GM19324 (cell line): ENCODE measurements around the gene EPHA2.
"Not testable (repeated sequence)": the region's sequence is repeated elsewhere in the genome, so short reads cannot be mapped to it uniquely, and the experiment has no call there.

ENCODE experiments used
- ATAC-seq: cut with Tn5 transposase; IDR thresholded peaks from one replicate; pipeline ENCODE4 v1.9.1; 2021; ENCODE audit warnings: mild to moderate bottlenecking, moderate library complexity; ENCODE audit not compliant: unreplicated experiment, low FRiP score

Gene EPHA2

GRCh38 chr1:16168622-16169360 lies 12.9 kb upstream of the EPHA2 start:
- ATAC-seq: no peak

- ATAC-seq: not testable (repeated sequence)
These were observed 12.3 kb upstream of the EPHA2 start for GRCh38 chr1:16168144-16168495.

- no peak for ATAC-seq
These were observed 11.7 kb upstream of the EPHA2 start for GRCh38 chr1:16167331-16168143.

GRCh38 chr1:16166117-16166516 lies 10.2 kb upstream of the EPHA2 start:
- ATAC-seq: no peak

GRCh38 chr1:16165548-16165947 lies 9.7 kb upstream of the EPHA2 start:
- no peak for ATAC-seq

GRCh38 chr1:16165073-16165364 lies 9.2 kb upstream of the EPHA2 start:
- ATAC-seq: no peak

GRCh38 chr1:16164213-16165072 lies 8.6 kb upstream of the EPHA2 start:
- no peak for ATAC-seq

GRCh38 chr1:16163608-16164212 lies 7.8 kb upstream of the EPHA2 start:
- ATAC-seq: not testable (repeated sequence)

- ATAC-seq: no peak
These were observed 6.4 kb upstream of the EPHA2 start for GRCh38 chr1:16162163-16162822.

GRCh38 chr1:16161717-16162116 lies 5.8 kb upstream of the EPHA2 start:
- no peak for ATAC-seq

- ATAC-seq: no peak
These were observed 3.3 kb upstream of the EPHA2 start for GRCh38 chr1:16158993-16159831.

GRCh38 chr1:16158025-16158424 lies 2.2 kb upstream of the EPHA2 start:
- no peak for ATAC-seq

GRCh38 chr1:16156848-16157495 lies 1.1 kb upstream of the EPHA2 start:
- no peak for ATAC-seq

GRCh38 chr1:16153999-16154673 lies 1.7 kb downstream of the EPHA2 start:
- no peak for ATAC-seq

- ATAC-seq: no peak
These were observed 2.5 kb downstream of the EPHA2 start for GRCh38 chr1:16153096-16153998.

GRCh38 chr1:16152481-16153087 lies 3.3 kb downstream of the EPHA2 start:
- no peak for ATAC-seq

GRCh38 chr1:16151995-16152384 lies 3.9 kb downstream of the EPHA2 start:
- no peak for ATAC-seq
